Smooth muscle cell (in vitro differentiated cells): Measurements from ENCODE around the gene LCP2. TPM values are rescaled to one million over a fixed set of nuclear protein-coding genes. Genes with fewer than 3 reads are reported as not detected.

Experiments
- DNase-seq: peaks from one replicate; lab custom pipeline; 2025; ENCODE audit not compliant: unreplicated experiment; lab: John Stamatoyannopoulos, UW
- H2AFZ ChIP-seq: fragments of 200-600 bp; sonication (generic); 2 replicates; pipeline ENCODE4 v1.6.0; 2016; ENCODE audit warnings: antibody characterized with exemption, low read depth, mild to moderate bottlenecking
- H3F3A ChIP-seq: fragments of 200-600 bp; sonication (generic); 2 replicates; pipeline ENCODE4 v1.6.0; 2017; ENCODE audit warnings: antibody characterized with exemption, low read depth
- H3K27ac ChIP-seq: fragments of 200-600 bp; sonication (generic); 2 replicates; pipeline ENCODE4 v1.5.1; 2016; ENCODE audit warnings: low read depth, mild to moderate bottlenecking
- H3K27me3 ChIP-seq: fragments of 200-600 bp; sonication (generic); 2 replicates; pipeline ENCODE4 v1.6.1; 2016; ENCODE audit warnings: low read depth, mild to moderate bottlenecking
- H3K36me3 ChIP-seq: fragments of 200-600 bp; sonication (generic); 2 replicates; pipeline ENCODE4 v1.5.1; 2016; ENCODE audit warnings: low read depth
- H3K4me1 ChIP-seq: fragments of 200-600 bp; sonication (generic); 2 replicates; pipeline ENCODE4 v1.5.1; 2016; ENCODE audit warnings: low read depth
- H3K4me2 ChIP-seq: fragments of 200-600 bp; sonication (generic); 2 replicates; pipeline ENCODE4 v1.6.0; 2016; ENCODE audit warnings: mild to moderate bottlenecking
- H3K4me3 ChIP-seq: fragments of 200-600 bp; sonication (generic); 2 replicates; pipeline ENCODE4 v1.5.1; 2016; ENCODE audit warnings: mild to moderate bottlenecking
- H3K79me2 ChIP-seq: fragments of 200-600 bp; sonication (generic); 2 replicates; pipeline ENCODE4 v1.6.0; 2016; ENCODE audit warnings: low read depth, mild to moderate bottlenecking
- H3K9ac ChIP-seq: fragments of 200-600 bp; sonication (generic); 2 replicates; pipeline ENCODE4 v1.6.0; 2016; ENCODE audit warnings: low read depth
- H3K9me3 ChIP-seq: fragments of 200-600 bp; sonication (generic); replicated peaks from 2 replicates; pipeline ENCODE4 v1.5.1; 2016; ENCODE audit warnings: low read depth
- H4K20me1 ChIP-seq: fragments of 200-600 bp; sonication (generic); 2 replicates; pipeline ENCODE4 v1.6.0; 2016; ENCODE audit warnings: low read depth
- CTCF ChIP-seq: fragments of 200-600 bp; sonication (generic); IDR thresholded peaks from 2 replicates; pipeline ENCODE4 v1.5.1; 2017; ENCODE audit warnings: borderline replicate concordance, mild to moderate bottlenecking, antibody characterized with exemption; ENCODE audit not compliant: insufficient read depth, poor library complexity, severe bottlenecking
- WGBS: methylation state at CpG from one replicate; pipeline ENCODE4 v1.1.7; 2016; ENCODE audit warnings: low lambda C conversion rate; 5-methylcytosine and 5-hydroxymethylcytosine counted together
- polyA plus RNA-seq: library from polyadenylated mRNA; unstranded; fragments of >200 nt; fragmentation: Nextera tagmentation; extraction: Ambion mirVana; gene quantifications from 2 replicates; pipeline ENCODE4 v1.2.1, GENCODE V29; 2016
- total RNA-seq: library from RNA; depleted of rRNA; stranded (reverse); fragments of >200 nt; gene quantifications from 2 replicates; pipeline ENCODE4 v1.2.3, GENCODE V29; 2014

LCP2 gene
- total and polyA plus RNA-seq, 2 experiments from 2014 or later: 0.45 to 2.7 TPM

GRCh38 chr5:170277867-170278281, 19.7 kb downstream of the LCP2 start:
- 70% methylated on average over 6 of the region's 6 CpGs for WGBS
- no peak for TF ChIP-seq CTCF

GRCh38 chr5:170276140-170276539, 21.4 kb downstream of the LCP2 start:
- H4K20me1 ChIP-seq: no peaks in the 10 kb centered on the region
- 98% methylated on average over 2 of the region's 2 CpGs for WGBS
- H3K4me1 ChIP-seq: peaks cover 19% of the 10 kb centered on the region
- H3K4me2 ChIP-seq: no peak overlapping the region
- H2AFZ ChIP-seq: no peak overlapping the region
- no peaks in the 10 kb centered on the region for H3K27me3 ChIP-seq
- no peak overlapping the region for H3K4me3 ChIP-seq
- no peak overlapping the region for H3K9ac ChIP-seq
- no peak overlapping the region for H3K27ac ChIP-seq
- H3K36me3 ChIP-seq: no peaks in the 10 kb centered on the region
- no peaks in the 10 kb centered on the region for H3F3A ChIP-seq
- TF ChIP-seq CTCF: no peak
- no peaks in the 10 kb centered on the region for H3K79me2 ChIP-seq
- H3K9me3 ChIP-seq: no peaks in the 10 kb centered on the region
- DNase-seq: no peak

More at GRCh38 chr5:170277867-170278281, 19.7 kb downstream of the LCP2 start:
- Histone ChIP-seq H3K9me3 (no peaks in the 10 kb centered on the region), H3K9ac (no peak overlapping the region), H3K4me2 (no peak overlapping the region), H3K79me2 (no peaks in the 10 kb centered on the region), H3K27me3 (no peaks in the 10 kb centered on the region), H3F3A (no peaks in the 10 kb centered on the region), H2AFZ (no peak overlapping the region), H3K4me1 (peaks cover 19% of the 10 kb centered on the region), H3K36me3 (no peaks in the 10 kb centered on the region), H3K27ac (no peak overlapping the region), H3K4me3 (no peak overlapping the region), H4K20me1 (no peaks in the 10 kb centered on the region)
- no peak for DNase-seq

DNA sequence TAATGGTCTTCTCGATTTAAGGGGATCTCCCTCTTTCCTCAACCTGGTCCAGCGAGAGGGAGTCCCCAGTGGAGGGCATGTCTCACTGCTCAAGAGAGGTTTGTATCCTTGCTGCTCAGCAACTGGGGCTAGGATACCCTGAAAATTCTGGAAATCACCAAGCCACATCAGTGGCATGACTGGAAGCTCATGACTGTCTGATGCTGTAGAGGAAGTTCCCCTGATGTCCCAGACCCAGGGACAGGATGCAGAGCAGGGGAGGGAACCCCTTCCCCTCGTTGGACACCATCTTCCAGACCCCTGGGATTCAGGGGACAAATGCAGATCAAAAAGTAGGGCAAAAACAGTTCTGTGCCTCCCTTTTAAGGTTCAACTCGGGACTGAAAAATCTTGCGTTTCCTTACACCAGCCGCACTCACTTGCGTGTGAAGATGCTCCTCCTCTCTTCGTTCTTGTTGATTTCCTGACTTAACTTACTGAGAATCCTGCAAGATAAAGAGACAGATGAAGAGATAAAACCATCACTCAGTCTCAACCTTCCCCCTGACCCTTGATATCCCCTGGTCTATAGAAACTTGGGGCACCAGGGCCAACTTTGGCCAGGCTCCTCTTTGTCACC, 22.1 kb downstream of the LCP2 start:
- TF ChIP-seq CTCF: no peak
- DNase-seq: no peak
- Histone ChIP-seq H3K79me2 (no peaks in the 10 kb centered on the region), H3K36me3 (no peaks in the 10 kb centered on the region), H3K4me2 (no peak overlapping the region), H3K4me1 (peaks cover 18% of the 10 kb centered on the region), H3K4me3 (no peak overlapping the region), H2AFZ (no peak overlapping the region), H3K27ac (no peak overlapping the region), H4K20me1 (no peaks in the 10 kb centered on the region), H3K27me3 (no peaks in the 10 kb centered on the region), H3F3A (no peaks in the 10 kb centered on the region), H3K9me3 (no peaks in the 10 kb centered on the region), H3K9ac (no peak overlapping the region)
- 91% methylated on average over 8 of the region's 8 CpGs for WGBS
